ENCODE measurements around the gene PHF1.
"Not testable (repeated sequence)": the region's sequence is repeated elsewhere in the genome, so short reads cannot be mapped to it uniquely, and the experiment has no call there.

Gene PHF1

DNA sequence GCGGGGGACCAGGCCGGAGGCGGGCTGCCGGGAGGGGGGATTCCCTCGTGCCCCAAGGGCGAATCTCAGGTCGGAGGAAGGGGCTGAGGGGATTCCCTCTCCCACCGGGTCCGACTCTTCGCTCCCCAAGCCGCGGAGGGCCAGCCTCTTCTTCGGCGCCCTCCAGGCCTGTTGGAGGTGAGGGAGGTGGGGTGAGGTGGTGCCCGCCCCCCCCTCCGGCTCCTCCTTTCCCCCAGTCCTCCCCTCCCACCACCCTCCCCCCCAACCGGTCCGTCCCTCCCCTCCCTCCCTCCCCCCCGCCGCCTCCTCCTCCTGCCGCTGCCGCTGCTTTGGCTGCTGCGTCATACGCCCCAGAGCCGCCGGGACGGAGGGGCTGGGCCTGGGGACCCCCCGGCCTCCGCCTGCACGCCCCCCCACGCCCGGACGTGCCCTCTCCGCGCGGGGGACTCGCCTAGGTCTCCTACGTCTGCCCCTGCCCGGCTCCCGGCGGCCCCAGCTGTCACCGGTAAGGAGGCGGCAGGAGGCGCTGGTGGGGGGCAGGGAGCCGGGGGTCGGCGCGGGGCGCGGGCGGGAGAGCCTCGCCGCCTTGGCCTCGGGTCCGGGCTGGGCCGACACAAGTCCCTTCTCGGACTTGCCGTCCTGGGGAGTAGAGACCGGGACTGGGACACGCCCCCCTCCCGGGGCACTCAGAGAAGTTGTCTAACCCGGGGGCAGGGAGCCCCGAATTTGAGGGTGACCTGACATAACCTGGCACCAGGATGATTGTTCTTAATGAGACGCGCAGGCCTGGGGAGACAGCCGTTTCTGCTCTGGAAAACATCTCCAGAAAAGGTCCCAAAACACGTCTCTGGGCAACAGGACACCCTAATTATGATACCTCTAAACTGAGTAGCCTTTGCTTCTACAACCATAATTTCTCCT, at the start of gene PHF1:
Gene PHF1 (plus strand): TSS at position 304 of the 921 bp plus-strand sequence. CDS start 1,250 bp downstream, outside the sequence.
- DNase-seq, result no peak

GRCh38 chr6:33363486-33363885, 47.3 kb upstream of the PHF1 start:
- DNase-seq, result not testable (repeated sequence)

DNA sequence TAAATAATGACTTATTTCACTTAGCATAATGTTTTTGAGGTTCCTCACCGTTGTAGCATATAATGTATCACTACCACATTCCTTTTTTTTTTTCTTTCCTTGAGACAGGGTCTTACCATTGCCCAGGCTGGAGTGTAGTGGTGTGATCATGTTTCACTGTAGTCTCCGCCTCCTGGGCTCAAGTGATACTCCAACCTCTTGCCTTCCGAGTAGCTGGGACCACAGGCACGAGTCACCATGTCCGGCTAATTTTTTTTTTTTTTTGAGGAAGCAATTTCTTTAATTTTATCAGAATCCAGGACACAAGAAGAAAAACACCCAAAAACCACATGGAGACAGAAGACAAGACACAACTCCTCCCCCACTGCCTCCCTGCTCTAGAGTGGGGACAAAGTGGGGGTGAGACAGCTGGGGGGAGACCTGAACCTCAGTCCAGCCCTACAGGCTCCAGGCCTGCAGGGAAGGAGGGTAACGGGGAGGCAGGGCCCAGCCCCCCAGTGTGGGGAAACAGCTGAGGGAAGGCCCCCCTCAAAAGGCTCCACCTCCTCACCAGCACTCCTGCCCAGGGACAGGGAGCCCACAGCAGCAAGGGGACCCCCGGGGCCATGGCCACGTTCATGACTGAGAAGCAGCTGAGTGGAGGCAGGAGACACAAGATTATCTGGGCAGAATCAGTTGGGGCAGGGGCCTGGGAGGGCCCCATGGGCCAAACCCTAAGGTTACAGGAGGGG, 46.2 kb upstream of the PHF1 start:
- DNase-seq, result not testable (repeated sequence)

GRCh38 chr6:33365206-33365971, 45.4 kb upstream of the PHF1 start:
- DNase-seq, result not testable (repeated sequence)

DNA sequence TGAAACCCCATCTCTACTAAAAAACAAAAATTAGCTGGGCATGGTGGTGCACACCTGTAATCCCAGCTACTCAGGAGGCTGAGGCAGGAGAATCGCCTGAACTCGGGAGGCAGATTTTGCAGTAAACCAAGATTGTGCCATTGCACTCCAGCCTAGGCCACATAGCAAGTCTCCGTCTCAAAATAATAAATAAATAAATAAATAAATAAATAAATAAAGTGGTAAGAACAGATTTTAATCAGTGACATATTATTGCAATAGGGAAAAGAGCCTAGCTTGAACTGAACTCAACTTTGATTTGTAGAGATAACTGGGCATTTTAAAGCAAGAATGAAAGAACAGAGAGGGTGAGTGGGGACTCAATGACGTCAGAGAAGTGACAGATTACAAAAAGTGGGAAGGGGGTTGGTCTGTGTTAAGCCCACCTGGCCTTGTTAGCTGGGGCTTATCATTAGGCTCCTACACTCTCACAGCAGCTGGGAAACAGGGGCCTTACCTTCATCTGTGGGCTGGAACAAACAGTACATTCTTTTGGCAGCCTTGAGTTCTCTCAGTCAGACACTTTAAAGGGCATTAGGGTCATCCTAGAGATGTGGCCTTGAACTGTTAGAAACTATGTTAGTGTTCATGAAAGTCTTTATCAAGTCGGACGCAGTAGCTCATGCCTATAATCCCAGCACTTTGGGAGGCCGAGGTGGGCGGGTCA, 43.7 kb upstream of the PHF1 start:
- DNase-seq, result no peak

DNA sequence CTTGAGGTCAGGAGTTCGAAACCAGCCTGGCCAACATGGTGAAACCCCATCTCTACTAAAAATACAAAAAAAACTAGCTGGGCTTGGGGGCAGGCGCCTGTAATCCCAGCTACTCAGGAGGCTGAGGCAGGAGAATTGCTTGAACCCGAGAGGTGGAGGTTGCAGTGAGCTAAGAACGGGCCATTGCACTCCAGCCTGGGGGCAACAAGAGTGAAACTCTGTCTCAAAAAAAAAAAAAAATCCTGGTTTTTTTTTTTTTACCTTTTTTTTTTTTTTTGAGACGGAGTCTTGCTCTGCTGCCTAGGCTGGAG, 43.1 kb upstream of the PHF1 start:
- DNase-seq, result not testable (repeated sequence)

DNA sequence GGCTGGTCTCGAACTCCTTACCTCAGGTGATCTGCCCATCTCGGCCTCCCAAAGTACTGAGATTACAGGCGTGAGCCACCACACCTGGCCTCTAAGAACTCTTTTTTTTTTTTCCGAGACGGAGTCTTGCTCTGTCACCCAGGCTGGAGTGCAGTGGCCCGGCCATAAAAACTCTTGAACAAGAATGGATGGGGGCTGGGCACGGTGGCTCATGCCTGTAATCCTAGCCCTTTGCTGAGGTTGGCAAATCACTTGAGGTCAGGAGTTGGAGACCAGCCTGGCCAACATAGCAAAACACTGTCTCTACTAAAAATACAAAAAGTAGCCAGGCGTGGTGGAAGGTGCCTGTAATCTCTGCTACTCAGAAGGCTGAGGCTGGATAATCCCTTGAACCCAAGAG, 38.9 kb upstream of the PHF1 start:
- not testable (repeated sequence) for DNase-seq

GRCh38 chr6:33372526-33373123, 38.2 kb upstream of the PHF1 start:
- no peak for DNase-seq

DNA sequence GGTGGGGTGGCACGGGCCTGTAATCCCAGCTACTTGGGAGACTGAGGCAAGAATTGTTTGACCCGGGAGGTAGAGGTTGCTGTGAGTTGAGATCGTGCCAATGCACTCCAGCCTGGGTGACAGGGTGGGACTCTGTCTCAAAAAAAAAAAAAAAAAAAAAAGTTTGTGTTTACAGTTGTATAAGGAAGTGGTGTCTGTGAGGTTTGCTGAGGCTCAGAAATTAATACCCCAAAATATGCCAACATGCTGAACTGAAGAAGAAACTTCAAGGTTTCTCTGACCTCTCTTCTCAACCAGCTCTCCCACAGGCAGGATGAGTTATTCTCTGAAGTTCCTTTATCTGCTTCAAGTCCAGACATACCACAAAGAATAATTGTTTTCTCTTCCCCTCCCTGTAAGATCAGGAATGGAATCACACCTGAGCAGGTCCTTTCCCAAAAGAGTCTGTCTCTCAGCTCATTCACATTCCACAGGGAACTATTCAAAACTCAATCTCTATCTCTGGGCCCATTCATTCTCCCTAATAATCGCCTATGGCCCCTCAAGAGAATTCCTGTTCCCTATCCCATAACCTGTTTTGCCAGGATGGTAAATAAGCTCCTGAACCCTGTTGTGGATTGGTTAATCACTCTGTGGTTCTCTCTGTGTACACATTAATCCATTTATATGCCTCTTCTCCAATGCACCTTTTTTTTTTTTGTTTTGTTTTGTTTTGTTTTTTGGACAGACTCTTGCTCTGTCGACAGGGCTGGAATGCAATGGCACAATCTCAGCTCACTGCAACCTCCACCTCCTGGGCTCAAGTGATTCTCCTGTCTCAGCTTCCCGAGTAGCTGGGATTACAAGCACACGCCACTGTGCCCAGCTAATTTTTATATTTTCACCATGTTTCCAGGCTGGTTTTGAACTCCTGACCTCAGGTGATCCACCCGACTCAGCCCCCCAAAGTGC, 36.6 kb upstream of the PHF1 start:
- DNase-seq, result no peak

GRCh38 chr6:33375143-33375671, 35.6 kb upstream of the PHF1 start:
- no peak for DNase-seq

GRCh38 chr6:33377171-33377570, 33.6 kb upstream of the PHF1 start:
- no peak for DNase-seq

DNA sequence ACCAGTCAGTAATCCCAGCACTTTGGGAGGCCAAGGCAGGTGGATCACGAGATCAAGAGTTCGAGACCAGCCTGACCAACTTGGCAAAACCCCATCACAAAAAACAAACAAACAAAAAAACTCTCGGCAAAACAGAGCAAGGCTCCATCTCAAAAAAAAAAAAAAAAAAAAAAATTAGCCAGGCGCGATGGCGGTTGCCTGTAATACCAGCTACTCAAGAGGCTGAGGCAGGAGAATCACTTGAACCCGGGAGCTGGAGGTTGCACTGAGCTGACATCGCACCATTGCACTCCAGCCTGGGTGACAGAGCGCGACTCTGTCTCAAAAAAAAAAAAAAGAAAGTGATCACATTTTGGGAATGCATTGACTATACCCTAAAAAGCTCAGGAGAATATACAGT, 31.6 kb upstream of the PHF1 start:
- not testable (repeated sequence) for DNase-seq

DNA sequence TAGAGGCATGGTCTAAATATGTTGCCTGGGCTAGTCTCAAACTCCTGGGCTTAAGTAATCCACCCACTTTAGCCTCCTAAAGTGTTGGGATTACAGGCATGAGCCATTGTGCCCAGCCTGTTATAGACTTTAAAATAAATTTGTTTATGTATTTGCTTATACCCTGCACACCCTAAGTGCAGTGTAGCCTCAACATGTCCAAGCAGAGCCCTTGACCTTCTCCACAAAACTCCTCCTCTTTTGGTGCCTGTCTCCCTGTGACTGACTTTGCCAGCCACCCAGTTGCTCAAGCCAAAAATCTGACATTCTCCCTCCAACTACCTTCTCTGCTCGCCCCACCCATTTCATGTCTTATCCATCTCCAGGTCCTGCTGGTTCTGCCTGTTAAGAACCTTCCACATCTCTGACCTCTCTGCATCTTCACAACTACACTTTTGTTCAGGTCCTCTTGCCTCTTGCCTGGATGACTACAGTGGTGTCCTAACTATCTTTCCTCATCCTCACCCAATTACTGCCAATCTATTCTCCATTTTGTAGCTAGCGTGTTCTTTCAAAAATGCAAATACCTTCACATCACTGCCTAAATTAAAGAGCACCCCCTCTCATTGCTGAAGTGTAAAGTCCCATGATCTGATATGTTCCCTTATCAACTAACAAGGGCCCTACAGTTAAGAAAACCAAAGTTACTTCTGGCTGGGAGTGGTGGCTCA, 30.4 kb upstream of the PHF1 start:
- DNase-seq, result no peak

GRCh38 chr6:33383427-33384185, 27.2 kb upstream of the PHF1 start:
- no peak for DNase-seq

DNA sequence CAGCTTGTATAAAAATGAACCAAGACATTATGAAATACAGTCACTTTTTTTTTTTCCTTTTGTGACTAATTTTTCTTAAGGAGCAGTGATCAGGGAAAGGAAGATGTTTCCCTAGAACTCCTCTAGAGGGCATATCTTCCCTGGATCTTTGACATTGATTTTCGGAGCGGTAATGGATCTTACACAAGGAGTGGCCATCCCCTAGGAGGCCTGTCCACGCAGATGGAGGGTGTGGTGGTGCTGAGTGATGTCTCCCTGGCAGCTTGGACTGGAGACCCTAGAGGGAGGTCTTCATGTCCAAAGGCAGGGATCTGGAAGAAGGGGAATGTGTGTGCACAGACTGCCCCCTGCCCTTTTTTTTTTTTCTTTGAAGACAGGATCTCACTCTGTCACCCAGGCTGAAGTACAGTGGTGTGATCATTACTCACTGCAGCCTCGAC, 26.2 kb upstream of the PHF1 start:
- no peak for DNase-seq

- DNase-seq, result no peak
Measured at GRCh38 chr6:33390173-33390572, 20.6 kb upstream of the PHF1 start.

- DNase-seq, result no peak
Measured at GRCh38 chr6:33390767-33391277, 20.0 kb upstream of the PHF1 start.

GRCh38 chr6:33391278-33391921, 19.4 kb upstream of the PHF1 start, which contains the start of gene KIFC1:
Gene KIFC1, plus strand, starts transcription at chr6:33391823. Its CDS starts 163 bp downstream, at chr6:33391986.
- peak; percentile 99 for DNase-seq

Measured in stimulated activated CD4-positive, alpha-beta T cell treated with anti-CD3 and anti-CD28 coated beads, Interleukin-15, amount 100 ng/mL, for 24 hours (primary cell).